Daoy (cell line): ENCODE results near the gene TNFSF8. TPM values are rescaled to one million over a fixed set of nuclear protein-coding genes. Genes with fewer than 3 reads are reported as not detected.

Source experiments
- DNase-seq: peaks from one replicate; pipeline ENCODE4 v3.0.0-alpha.2; 2015; ENCODE audit warnings: low read depth
- total RNA-seq: library from RNA; depleted of rRNA; stranded (reverse); fragments of >200 nt; shearing (Covaris generic); gene quantifications from 2 replicates; pipeline ENCODE4 v1.2.3, GENCODE V29; 2014; rRNA removed

The TNFSF8 gene
- total RNA-seq, 1 experiment from 2014 or later, result not detected

DNA sequence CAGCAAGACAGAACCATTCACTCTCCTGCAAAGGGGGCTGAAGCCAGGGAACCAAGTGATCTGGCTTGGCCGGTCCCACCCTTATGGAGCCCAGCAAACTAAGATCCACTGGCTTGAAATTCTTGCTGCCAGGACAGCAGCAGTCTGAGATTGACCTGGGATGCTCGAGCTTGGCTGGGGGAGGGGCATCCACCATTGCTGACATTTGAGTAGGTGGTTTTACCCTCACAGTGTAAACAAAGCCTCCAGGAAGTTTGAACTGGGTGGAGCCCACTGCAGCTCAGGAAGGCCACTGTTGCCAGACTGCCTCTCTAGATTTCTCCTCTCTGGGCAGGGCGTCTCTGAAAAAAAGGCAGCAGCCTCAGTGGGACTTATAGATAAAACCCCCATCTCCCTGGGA is 60.5 kb downstream of the TNFSF8 start:
- DNase-seq, result peak; percentile 31

DNA sequence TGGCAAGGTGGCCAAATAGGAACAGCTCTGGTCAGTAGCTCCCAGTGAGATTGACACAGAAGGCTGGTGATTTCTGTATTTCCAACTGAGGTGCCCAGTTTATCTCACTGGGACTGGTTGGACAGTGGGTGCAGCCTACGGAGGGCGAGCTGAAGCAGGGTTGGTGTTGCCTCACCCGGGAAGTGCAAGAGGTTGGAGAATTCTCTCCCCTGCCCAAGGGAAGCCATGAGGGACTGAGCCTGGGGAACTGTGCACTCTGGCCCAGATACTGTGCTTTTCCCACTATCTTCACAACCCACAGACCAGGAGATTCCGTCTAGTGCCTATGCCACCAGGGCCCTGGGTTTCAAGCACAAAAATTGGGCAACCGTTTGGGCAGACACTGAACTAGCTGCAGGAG is 61.0 kb downstream of the TNFSF8 start:
- DNase-seq, result no peak

DNA sequence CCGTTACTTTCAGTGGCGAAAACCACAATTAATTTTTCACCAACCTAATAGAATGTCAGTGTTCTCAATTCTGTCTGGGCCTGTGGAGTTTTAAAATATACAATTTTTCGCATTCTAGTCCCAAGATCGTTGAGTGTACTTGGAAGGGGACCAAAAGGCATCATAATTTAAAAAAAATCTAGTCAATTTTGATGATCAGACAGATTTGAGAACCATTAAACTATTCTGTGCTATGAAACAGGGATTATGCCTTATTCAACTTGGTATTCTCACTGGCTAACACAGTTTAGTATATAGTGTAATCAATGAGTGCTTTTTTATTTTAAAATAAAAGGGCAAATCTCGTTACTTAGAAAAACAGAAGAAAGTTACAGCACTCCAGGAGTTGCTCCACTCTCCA is 63.1 kb downstream of the TNFSF8 start:
- DNase-seq, result no peak

DNA sequence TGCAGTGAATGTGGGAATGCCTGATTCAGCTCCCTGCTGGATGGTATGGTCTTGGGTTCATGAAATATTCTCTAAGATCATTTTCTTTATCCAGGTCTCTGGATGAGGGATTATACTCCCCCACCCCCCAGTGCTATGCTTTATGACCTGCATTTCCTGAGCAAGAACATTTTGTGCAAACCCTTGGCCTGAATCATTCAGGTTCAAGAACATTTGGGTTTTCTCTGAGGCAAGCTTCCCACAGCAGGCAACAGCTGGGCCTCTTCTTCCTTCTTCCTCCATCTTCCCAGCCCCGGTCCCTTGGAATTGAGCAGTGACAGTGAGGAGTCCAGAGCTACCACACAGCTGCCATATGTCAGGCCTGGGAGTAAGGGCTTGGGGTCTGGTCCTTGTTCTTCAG is 65.9 kb downstream of the TNFSF8 start:
- no peak for DNase-seq

DNA sequence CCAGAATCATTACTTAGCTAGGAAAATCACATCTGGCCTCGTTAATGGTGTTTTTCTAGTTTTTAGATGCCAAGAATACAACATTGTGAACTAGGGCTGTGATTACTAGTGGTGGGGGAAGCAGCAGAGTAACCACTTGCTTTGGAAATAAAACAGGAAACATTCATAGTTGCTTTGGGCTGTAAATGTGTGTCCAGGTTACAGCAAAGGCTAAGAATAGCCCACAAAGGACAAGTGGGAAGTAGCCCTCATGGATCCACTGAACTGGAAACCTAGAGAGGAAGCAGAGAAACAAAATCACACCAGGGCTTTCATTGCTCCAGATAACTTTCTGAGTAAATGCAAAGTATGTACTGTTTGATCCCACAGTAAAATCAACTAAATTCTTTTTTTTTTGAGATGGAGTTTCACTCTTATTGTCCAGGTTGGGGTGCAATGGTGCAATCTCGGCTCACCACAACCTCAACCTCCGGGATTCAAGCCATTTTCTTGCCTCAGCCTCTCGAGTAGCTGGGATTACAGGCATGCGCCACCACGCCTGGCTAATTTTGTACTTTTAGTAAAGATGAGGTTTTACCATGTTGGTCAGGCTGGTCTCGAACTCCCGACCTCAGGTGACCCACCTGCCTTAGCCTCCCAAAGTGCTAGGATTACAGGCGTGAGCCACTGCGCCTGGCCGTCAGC is 68.3 kb downstream of the TNFSF8 start:
- no peak for DNase-seq

- no peak for DNase-seq
Measured at GRCh38 chr9:114861273-114861672, 69.1 kb downstream of the TNFSF8 start.

- DNase-seq, result no peak
Measured at GRCh38 chr9:114860187-114860586, 70.2 kb downstream of the TNFSF8 start.

DNA sequence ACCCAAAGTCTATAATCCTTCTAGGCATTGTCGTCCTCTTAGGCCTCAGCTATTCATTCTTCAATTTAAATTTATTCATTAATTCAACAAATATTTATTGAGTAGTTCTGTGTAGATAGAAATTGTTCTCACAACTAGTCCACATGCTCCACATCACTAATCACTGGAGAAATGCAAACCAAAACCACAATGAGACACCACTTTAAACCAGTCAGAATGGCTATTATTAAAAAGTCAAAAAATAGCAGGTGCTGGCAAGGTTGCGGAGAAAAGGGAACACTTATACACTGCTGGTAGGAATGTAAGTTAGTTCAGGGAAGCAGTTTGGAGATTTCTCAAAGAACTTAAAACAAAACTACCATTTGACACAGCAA is 73.5 kb downstream of the TNFSF8 start:
- DNase-seq, result no peak

- no peak for DNase-seq
Measured at GRCh38 chr9:114856215-114856941, 74.0 kb downstream of the TNFSF8 start.

- DNase-seq, result no peak
Measured at GRCh38 chr9:114855488-114855887, 74.9 kb downstream of the TNFSF8 start.

GRCh38 chr9:114854736-114855355 is 75.5 kb downstream of the TNFSF8 start:
- DNase-seq, result no peak

DNA sequence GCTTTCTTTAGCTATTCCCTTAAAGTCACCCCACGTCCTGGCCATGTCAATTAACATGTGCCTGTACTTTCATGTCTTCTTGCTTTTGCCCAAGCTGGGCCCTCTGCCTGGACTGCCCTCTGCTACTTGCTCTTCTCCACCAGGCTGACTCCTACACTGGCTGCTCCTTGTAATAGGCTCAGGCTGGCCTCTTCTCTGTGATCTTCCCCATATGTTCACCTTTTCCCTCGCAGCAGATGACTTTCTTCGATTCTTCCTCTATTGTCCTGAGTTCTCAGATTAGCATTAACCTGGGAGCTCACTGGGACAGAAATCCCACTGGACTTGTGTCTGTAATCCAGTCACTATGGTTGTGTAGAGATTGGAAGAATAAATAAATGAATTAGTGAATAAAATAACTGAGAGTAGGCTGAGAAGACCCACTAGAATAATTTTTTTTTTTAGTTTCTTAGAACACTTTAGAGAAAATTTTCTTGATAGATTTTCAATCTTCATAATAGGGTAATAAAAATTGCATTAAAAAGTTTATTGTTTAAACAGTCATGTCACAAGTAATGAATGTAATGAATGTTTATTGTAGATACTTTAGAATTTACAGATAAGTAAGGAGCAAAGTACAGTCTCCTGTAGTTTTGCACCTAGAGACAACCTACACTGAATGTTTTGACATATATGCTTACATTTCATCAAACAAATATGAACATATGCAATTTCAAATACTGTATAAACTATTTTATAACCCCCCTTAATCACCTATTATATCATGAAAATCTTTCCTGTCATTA is 77.1 kb downstream of the TNFSF8 start:
- no peak for DNase-seq

DNA sequence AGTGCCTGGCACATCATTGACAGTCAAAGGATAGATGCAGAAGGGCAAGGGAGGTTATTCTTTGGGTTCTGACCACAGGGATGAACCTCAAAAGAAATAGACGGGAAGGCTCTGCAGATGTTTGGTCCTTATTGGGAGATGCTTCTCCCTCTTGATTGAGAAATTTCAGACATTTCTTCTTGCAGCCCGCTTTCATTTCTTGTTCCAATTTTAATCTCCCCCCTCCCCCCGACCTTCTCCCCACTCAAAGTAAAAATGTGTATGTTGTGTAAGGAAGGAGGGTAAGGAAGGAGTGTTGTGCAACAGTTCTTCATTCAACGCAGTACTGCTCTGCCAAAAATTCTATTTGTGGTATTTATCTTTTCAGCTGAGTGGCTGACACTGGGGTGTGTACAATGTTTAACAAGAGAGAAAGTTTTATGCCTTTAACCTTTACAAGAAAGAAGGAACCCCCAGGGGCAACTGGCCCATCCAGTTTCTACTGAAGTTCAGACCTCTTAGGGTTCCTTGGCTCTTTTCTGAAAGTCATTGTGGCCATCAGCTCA is 78.3 kb downstream of the TNFSF8 start:
- no peak for DNase-seq

DNA sequence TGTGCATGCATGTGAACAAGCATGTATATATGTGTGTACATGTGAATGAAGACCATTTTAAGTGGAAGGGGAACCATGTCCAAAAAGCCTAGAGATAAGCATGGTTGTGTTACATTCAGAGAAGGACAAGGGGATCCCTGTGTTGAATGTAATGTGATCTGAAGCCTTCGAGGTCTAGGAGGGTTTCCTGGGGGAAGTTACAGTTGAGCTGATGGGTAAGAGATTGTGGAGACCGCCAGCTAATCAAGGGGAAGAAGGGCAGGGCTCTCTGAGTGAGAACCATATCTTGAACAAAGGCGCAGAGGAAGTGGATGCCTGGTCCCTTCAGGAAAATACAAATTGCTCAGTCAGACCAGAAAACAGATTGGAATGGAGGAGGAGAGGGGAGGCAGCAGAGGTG is 79.1 kb downstream of the TNFSF8 start:
- DNase-seq, result no peak

Other genes starting within 250 kb of the TNFSF8 start
- not detected in 2 replicates for gene TEX48, start 248.4 kb downstream of the TNFSF8 start, total RNA-seq
- under 0.01 TPM in 1 of 2 replicates, not detected in the other for gene TNFSF15, start 124.6 kb downstream of the TNFSF8 start, total RNA-seq
- 133 and 159 TPM in 2 replicates for gene TNC, start 187.6 kb upstream of the TNFSF8 start, total RNA-seq